SKM-1 (cell line): Measurements from ENCODE around the gene TACC2.

ENCODE experiments used
- DNase-seq: peaks from one replicate; lab custom pipeline; 2025; ENCODE audit not compliant: unreplicated experiment; lab: John Stamatoyannopoulos, UW

The TACC2 gene

GRCh38 chr10:122291739-122292138 lies 302.8 kb downstream of the TACC2 start:
- no peak for DNase-seq

- DNase-seq, result no peak
These were observed 303.4 kb downstream of the TACC2 start for GRCh38 chr10:122292376-122292775.

- DNase-seq, result no peak
These were observed 304.4 kb downstream of the TACC2 start for GRCh38 chr10:122293156-122293960.

- DNase-seq, result no peak
These were observed 305.0 kb downstream of the TACC2 start for GRCh38 chr10:122293961-122294380.

- DNase-seq, result no peak
These were observed 305.8 kb downstream of the TACC2 start for GRCh38 chr10:122294511-122295450.

GRCh38 chr10:122295451-122295809 lies 306.5 kb downstream of the TACC2 start:
- DNase-seq, result no peak

GRCh38 chr10:122296363-122297120 lies 307.6 kb downstream of the TACC2 start:
- no peak for DNase-seq

GRCh38 chr10:122297583-122297982 lies 308.6 kb downstream of the TACC2 start:
- no peak for DNase-seq

GRCh38 chr10:122298206-122298597 lies 309.2 kb downstream of the TACC2 start:
- no peak for DNase-seq

GRCh38 chr10:122298598-122299301 lies 309.8 kb downstream of the TACC2 start:
- DNase-seq, result peak; percentile 66

GRCh38 chr10:122299423-122300075 lies 310.6 kb downstream of the TACC2 start:
- no peak for DNase-seq

- DNase-seq, result no peak
These were observed 312.3 kb downstream of the TACC2 start for GRCh38 chr10:122301055-122301810.

- DNase-seq, result no peak
These were observed 312.8 kb downstream of the TACC2 start for GRCh38 chr10:122301811-122302115.

- DNase-seq, result no peak
These were observed 313.4 kb downstream of the TACC2 start for GRCh38 chr10:122302315-122302714.

GRCh38 chr10:122303271-122304053 lies 314.5 kb downstream of the TACC2 start:
- DNase-seq, result no peak
